HEK293 (cell line): ENCODE data around the gene LRRC27.

ENCODE experiments used
- YY1 ChIP-seq: fragments of 450-650 bp; formaldehyde crosslinking; IDR thresholded peaks from 2 replicates; pipeline ENCODE4 v1.5.1; 2018; ENCODE audit warnings: missing biosample characterization, missing genetic modification characterization
- ZBTB21 ChIP-seq: fragments of 450-650 bp; formaldehyde crosslinking; IDR thresholded peaks from 2 replicates; pipeline ENCODE4 v1.5.1; 2017; ENCODE audit warnings: missing biosample characterization, missing genetic modification characterization
- TF ChIP-seq, protein P1 (sequence below): fragments of 450-650 bp; formaldehyde crosslinking; IDR thresholded peaks from 2 replicates; pipeline ENCODE4 v1.5.1; 2016; ENCODE audit warnings: missing biosample characterization, missing genetic modification characterization
- TF ChIP-seq, protein P2 (sequence below): fragments of 450-650 bp; formaldehyde crosslinking; IDR thresholded peaks from 2 replicates; pipeline ENCODE4 v1.5.1; 2017; ENCODE audit warnings: missing biosample characterization, missing genetic modification characterization

DNA sequence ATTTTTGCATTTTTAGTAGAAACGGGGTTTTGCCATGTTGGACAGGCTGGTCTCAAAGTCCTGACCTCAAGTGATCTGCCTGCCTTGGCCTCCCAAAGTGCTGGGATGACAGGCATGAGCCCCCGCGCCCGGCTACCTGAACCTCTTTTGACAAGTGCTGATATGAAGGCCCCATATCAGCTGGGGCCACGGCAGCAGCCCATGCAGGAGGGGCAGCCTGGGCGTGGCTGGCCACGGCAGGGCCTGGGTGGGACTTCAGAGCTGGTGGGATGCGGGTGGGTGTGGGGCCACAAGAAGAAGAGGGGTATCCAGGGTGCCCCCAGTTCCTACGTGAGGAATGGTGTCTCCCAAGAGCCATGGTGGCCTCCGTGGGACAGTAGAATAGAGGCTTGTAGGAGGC lies 6.9 kb downstream of the LRRC27 start:
- no peak for TF ChIP-seq YY1 (tag by site-specific recombination)
- no peak for TF ChIP-seq ZBTB21 (tag by site-specific recombination)
- TF ChIP-seq, protein P1, sequence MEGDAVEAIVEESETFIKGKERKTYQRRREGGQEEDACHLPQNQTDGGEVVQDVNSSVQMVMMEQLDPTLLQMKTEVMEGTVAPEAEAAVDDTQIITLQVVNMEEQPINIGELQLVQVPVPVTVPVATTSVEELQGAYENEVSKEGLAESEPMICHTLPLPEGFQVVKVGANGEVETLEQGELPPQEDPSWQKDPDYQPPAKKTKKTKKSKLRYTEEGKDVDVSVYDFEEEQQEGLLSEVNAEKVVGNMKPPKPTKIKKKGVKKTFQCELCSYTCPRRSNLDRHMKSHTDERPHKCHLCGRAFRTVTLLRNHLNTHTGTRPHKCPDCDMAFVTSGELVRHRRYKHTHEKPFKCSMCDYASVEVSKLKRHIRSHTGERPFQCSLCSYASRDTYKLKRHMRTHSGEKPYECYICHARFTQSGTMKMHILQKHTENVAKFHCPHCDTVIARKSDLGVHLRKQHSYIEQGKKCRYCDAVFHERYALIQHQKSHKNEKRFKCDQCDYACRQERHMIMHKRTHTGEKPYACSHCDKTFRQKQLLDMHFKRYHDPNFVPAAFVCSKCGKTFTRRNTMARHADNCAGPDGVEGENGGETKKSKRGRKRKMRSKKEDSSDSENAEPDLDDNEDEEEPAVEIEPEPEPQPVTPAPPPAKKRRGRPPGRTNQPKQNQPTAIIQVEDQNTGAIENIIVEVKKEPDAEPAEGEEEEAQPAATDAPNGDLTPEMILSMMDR (tag by site-specific recombination): no peak
- TF ChIP-seq, protein P2, sequence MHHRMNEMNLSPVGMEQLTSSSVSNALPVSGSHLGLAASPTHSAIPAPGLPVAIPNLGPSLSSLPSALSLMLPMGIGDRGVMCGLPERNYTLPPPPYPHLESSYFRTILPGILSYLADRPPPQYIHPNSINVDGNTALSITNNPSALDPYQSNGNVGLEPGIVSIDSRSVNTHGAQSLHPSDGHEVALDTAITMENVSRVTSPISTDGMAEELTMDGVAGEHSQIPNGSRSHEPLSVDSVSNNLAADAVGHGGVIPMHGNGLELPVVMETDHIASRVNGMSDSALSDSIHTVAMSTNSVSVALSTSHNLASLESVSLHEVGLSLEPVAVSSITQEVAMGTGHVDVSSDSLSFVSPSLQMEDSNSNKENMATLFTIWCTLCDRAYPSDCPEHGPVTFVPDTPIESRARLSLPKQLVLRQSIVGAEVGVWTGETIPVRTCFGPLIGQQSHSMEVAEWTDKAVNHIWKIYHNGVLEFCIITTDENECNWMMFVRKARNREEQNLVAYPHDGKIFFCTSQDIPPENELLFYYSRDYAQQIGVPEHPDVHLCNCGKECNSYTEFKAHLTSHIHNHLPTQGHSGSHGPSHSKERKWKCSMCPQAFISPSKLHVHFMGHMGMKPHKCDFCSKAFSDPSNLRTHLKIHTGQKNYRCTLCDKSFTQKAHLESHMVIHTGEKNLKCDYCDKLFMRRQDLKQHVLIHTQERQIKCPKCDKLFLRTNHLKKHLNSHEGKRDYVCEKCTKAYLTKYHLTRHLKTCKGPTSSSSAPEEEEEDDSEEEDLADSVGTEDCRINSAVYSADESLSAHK (tag by site-specific recombination): no peak
